ENCODE results near the gene HVCN1. TPM values are rescaled to one million over a fixed set of nuclear protein-coding genes. Genes with fewer than 3 reads are reported as not detected.

HVCN1 gene
- total and polyA plus RNA-seq, 2 of the 13 experiments (the other 11 are each of a cell fraction or from before 2014, with no cell fraction given), result 0.49 to 1.3 TPM

DNA sequence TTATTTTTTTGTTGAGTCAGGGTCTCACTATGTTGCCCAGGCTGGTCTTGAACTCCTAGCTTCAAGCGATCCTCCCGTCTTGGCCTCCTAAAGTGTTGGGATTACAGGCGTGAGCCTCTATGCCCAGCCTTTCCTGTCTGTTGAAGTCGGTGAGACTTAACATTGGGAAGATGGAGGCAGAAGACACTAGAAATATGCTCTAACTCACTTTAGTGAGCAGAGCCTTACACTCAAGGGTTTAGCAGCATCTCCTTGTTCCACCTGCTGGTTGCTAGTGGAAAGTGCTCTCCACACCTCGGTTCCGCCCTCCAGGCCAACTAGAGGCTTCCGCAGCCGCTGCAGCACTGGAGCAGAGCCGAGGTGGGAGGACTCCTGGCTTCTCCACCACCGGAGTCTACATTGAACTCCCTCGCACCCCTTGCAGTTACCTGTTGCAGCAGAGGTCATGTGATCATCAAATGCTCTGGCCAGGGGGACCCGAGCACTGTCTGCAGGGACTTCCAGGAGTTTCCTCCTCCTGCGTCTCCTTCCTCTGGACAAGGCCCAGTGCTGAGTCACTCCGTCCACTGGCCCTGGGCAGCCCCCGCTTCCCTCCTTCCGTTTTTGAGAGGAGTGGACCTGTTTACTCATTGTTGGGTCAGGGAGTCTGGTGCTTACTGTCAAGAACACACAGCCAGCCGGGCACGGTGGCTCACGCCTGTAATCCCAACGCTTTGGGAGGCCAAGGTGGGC is 9.4 kb upstream of the HVCN1 start (continued):
- TF ChIP-seq ZNF501 (CRISPR knock-in tag; IDR thresholded peaks at IDR 0.05) (peak; percentile 45; the same call in 1 of the 2 replicates), ZNF816 (CRISPR knock-in tag; IDR thresholded peaks at IDR 0.05; ENCODE audit: borderline replicate concordance) (peak; percentile 38; the same call in 1 of the 2 replicates), FOXC1 (CRISPR knock-in tag; IDR thresholded peaks at IDR 0.05; ENCODE audit: borderline replicate concordance) (peak; percentile 46; the same call in 1 of the 2 replicates), TBX2 (CRISPR knock-in tag; IDR thresholded peaks at IDR 0.05; ENCODE audit: borderline replicate concordance) (0 out of 2 replicates have a peak, but pooled peaks have one; percentile 52), MXD4 (CRISPR knock-in tag; IDR thresholded peaks at IDR 0.05) (peak; percentile 53; the same call in 1 of the 2 replicates), ZNF232 (CRISPR knock-in tag; IDR thresholded peaks at IDR 0.05; ENCODE audit: borderline replicate concordance) (no peak), ZNF263 (CRISPR knock-in tag; IDR thresholded peaks at IDR 0.05) (peak; percentile 98), REPIN1 (CRISPR knock-in tag; IDR thresholded peaks at IDR 0.05; ENCODE audit: borderline replicate concordance, low read depth) (peak; percentile 72; the same call in 1 of the 2 replicates), ZFY (CRISPR knock-in tag; IDR thresholded peaks at IDR 0.05) (peak; percentile 41; the same call in 1 of the 2 replicates), JDP2 (CRISPR knock-in tag; IDR thresholded peaks at IDR 0.05; ENCODE audit: borderline replicate concordance) (no peak), KLF6 (CRISPR knock-in tag; IDR thresholded peaks at IDR 0.05) (no peak), ZMYM4 (CRISPR knock-in tag; IDR thresholded peaks at IDR 0.05) (peak; percentile 27; the same call in 1 of the 2 replicates), ZNF761 (CRISPR knock-in tag; conservative IDR thresholded peaks at IDR 0.05) (no peak), ZNF333 (CRISPR knock-in tag; IDR thresholded peaks at IDR 0.05; ENCODE audit: borderline replicate concordance) (no peak)
- TF ChIP-seq, protein P1, sequence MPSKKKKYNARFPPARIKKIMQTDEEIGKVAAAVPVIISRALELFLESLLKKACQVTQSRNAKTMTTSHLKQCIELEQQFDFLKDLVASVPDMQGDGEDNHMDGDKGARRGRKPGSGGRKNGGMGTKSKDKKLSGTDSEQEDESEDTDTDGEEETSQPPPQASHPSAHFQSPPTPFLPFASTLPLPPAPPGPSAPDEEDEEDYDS (CRISPR knock-in tag; IDR thresholded peaks at IDR 0.05), result 0 out of 2 replicates have a peak, but pooled peaks have one; percentile 25
- TF ChIP-seq, protein P2, sequence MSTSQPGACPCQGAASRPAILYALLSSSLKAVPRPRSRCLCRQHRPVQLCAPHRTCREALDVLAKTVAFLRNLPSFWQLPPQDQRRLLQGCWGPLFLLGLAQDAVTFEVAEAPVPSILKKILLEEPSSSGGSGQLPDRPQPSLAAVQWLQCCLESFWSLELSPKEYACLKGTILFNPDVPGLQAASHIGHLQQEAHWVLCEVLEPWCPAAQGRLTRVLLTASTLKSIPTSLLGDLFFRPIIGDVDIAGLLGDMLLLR (CRISPR knock-in tag; IDR thresholded peaks at IDR 0.05), result no peak
- TF ChIP-seq, protein P3, sequence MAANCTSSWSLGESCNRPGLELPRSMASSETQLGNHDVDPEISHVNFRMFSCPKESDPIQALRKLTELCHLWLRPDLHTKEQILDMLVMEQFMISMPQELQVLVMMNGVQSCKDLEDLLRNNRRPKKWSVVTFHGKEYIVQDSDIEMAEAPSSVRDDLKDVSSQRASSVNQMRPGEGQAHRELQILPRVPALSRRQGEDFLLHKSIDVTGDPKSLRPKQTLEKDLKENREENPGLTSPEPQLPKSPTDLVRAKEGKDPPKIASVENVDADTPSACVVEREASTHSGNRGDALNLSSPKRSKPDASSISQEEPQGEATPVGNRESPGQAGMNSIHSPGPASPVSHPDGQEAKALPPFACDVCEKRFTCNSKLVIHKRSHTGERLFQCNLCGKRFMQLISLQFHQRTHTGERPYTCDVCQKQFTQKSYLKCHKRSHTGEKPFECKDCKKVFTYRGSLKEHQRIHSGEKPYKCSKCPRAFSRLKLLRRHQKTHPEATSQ (CRISPR knock-in tag; IDR thresholded peaks at IDR 0.05; ENCODE audit: borderline replicate concordance), result no peak
- TF ChIP-seq, protein P4, sequence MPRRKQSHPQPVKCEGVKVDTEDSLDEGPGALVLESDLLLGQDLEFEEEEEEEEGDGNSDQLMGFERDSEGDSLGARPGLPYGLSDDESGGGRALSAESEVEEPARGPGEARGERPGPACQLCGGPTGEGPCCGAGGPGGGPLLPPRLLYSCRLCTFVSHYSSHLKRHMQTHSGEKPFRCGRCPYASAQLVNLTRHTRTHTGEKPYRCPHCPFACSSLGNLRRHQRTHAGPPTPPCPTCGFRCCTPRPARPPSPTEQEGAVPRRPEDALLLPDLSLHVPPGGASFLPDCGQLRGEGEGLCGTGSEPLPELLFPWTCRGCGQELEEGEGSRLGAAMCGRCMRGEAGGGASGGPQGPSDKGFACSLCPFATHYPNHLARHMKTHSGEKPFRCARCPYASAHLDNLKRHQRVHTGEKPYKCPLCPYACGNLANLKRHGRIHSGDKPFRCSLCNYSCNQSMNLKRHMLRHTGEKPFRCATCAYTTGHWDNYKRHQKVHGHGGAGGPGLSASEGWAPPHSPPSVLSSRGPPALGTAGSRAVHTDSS (CRISPR knock-in tag; conservative IDR thresholded peaks at IDR 0.05), result no peak
- TF ChIP-seq, protein P5, sequence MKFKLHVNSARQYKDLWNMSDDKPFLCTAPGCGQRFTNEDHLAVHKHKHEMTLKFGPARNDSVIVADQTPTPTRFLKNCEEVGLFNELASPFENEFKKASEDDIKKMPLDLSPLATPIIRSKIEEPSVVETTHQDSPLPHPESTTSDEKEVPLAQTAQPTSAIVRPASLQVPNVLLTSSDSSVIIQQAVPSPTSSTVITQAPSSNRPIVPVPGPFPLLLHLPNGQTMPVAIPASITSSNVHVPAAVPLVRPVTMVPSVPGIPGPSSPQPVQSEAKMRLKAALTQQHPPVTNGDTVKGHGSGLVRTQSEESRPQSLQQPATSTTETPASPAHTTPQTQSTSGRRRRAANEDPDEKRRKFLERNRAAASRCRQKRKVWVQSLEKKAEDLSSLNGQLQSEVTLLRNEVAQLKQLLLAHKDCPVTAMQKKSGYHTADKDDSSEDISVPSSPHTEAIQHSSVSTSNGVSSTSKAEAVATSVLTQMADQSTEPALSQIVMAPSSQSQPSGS (CRISPR knock-in tag; IDR thresholded peaks at IDR 0.05), result no peak
